GM19455 (cell line): ENCODE measurements around the gene GAST.

ENCODE experiments used
- ATAC-seq: cut with Tn5 transposase; IDR thresholded peaks from one replicate; pipeline ENCODE4 v1.9.1; 2021; ENCODE audit not compliant: unreplicated experiment

GAST gene

DNA sequence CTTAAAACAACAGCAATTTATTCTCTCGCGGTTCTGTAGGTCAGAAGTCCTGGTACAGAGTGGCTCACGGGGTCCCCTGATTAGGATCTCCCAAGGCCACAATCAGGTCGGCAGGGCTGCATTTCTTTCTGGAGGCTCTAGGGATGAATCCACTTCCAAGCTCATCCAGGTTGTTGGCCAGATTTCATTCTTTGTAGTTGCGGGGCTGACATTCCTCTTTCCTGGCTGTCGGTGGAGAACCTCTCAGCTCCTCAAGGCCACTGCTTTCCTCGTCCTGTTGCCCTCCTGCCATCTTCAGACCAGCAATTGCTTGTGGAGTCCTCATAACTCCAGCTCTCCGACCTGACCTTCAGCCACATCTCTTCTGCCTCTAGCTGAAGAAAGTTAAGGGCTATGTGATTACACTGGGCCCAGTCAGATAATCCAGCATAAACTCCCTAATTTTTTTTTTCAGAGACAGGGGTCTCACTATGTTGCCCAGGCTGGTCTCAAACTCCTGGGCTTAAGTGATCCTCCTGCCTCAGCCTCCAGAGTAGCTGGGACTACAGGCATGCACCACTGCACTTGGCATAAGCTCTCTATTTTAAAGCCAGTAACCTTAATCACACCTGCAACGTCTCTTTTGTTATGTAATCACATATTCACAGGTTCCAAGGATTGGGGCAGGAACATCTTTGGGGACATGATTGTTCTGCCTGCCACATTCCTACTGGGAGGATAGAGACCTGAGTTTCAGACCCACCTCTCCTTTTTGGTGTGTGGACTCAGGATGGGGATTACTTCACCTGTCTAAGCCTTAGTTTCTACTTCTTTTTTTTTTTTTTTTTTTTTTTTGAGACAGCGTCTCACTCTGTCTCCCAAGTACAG lies 4.1 kb upstream of the GAST start:
- ATAC-seq: no peak

DNA sequence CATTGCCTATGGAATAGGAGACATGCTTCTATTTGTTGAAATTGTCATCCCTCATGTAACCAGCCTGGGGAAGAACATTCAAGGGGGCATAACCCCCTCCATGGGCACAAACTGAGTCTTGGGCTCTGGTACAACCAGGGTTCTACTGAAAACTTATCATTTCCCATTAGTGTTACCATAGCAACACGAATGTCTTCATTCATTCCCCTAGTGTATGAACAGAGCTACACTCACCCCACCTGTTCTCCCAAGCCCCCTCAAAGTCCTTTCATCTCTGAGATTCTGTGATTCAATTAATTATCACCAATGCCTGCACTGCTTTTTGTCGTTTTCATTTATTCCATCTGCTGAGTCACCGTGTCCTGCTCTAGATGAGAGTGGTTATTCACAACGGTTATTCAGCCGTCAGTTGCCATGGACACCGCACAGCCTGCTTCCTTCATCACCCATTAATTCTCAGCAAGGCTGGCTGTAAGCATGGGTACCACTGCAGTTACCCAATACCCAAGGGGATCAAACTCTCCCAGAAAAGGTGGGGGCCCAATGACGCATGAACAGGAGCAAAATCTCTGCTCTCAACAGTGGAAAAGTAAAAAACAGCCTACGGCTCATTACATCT lies 1.6 kb upstream of the GAST start:
- no peak for ATAC-seq

DNA sequence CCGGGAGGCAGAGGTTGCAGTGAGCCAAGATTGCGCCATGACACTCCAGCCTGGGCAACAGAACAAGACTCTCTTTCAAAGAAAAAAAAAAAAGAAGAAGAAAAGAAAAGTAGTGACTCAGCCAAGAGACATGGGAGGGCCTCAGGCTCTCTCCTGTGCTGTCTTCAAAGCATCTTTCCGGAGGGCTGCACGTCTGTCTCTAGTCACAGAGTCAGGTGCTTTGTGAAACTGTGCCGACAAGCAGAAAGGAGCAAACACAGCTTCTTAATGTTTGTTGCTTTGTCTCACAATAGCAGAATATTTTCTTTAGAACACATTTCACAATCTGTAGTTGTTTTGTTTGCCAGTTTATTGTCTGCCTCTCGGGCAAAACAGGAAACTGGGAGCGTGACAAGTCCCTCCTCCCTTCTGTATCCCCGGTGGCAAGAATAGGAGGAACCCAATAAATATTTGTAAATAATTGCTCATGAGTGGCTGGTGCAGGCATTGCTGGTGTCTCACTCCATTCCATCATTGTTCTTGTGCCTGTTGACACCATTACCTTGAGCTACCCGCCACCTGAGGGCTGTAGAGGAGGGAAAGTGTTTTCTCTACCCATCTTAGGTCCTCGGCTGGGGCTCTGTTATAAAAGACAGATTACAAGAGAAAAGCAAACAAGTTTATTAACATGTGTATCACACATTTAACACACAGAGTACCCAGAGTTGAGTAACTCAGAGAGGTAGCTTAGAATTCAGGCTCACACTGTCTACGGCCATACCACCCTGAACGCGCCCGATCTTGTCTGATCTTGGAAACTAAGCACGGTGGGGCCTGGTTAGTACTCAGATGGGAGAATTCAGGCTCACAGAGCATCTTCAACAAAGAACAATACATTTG lies 5.5 kb downstream of the GAST start:
- no peak for ATAC-seq

DNA sequence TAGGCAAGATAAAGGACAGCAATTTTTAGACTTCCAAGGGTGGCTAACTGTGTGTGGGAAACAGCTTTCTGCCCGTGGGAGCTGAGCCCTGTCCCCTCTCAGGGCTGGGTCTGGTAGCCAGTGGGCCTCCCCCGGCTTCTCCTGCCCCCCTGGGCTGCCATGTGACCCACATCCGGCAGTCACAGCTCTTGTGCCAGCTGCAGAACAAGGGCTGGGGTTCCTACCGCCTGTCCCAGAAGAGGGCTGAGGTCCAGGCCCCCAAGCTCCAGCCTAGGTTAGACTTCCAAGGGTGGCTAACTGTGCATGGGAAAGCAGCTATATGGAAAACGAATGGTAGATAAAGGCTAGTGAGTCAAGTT lies 6.1 kb downstream of the GAST start:
- ATAC-seq: no peak

DNA sequence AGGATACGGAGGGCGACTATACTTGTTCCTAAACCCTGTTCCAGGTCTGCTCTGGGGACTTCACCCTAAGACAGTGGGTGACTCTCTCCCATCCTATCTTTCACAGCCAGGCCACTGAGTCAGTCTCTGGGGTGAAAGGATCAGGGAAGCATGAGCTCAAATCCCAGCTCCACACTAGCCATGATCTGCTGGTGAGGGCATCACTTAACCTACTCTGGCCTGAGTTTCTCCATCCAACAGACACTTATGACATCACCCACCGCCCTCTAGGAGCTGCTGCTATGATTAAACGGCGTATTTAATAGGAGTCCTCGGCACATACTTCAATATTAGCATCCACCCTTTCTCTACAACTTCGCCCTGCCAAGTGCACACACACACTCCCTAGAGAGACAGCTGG lies 10.1 kb downstream of the GAST start:
- ATAC-seq: no peak

DNA sequence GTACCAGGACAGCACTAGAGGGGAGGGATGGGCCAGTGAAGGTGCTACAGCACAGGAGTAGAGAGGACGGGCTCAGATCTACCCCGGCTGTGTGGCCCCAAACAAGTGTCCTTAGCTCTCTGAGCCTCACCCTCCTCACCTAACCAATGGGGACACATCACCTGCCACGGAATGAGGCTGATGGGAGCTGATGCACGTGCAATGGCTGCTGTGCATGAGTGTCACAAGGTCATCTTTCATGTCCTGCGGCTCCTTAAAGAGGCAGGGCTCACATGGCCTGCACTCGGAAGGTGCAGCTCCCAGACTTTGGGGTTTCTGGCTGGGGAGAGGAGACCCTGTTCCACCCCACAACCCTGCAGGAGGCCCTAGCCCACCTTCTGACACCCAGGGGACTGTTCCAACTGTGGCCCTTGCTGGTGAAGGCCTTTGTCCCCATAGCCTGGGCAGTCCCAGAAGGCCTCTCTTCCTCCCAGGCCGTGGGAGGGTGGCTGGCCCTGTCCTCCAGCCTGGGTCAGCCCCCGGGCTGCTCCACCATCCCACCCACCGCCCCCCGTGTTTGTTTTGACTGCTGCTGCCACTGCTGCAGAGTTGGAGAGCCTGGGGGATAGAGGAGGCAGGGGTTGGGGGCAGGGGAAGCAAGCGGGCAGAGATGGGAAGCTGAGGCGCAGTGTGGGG lies 11.8 kb downstream of the GAST start:
- ATAC-seq: no peak

- no peak for ATAC-seq
Measured at GRCh38 chr17:41724476-41725050, 12.4 kb downstream of the GAST start.

DNA sequence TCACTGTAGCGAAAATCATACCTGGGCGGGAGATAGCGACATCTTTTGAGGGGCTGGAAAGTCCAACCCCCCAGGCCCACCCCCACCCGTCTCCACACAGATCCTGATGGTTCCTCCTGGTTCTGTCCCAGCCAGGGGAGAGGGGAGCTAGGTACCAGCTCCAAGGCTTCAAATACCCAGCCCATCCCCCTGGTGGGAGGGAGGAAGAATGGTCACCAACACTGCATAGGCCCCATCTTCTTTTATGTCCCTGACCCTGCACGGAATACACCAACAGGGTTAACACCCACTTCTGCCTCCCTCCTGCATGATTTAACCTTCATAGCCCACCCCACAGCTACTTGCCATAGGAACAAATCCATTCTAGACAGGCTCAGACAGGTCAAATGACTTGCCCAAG lies 13.0 kb downstream of the GAST start:
- no peak for ATAC-seq

DNA sequence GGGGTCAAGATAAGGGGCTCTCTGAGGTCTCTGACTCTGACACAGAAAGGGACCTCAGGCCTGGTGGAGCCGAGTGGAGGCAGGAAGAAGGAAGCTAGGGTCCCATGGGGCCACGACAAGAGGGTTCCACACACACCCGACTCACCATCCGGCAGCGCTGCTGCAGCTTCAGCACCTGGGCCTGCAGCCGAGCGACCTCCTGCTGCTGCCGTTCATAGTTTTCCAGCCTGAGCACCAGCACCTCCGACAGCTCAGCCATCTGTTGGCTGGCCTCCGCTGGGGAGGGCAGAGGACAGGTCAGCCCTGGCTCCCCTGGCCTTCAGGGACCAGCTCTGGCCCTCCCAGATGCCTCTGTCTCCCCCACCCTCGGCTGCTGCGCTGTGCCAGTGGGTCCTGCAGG lies 15.9 kb downstream of the GAST start:
- no peak for ATAC-seq

- ATAC-seq: no peak
Measured at GRCh38 chr17:41730479-41730878, 18.3 kb downstream of the GAST start.

DNA sequence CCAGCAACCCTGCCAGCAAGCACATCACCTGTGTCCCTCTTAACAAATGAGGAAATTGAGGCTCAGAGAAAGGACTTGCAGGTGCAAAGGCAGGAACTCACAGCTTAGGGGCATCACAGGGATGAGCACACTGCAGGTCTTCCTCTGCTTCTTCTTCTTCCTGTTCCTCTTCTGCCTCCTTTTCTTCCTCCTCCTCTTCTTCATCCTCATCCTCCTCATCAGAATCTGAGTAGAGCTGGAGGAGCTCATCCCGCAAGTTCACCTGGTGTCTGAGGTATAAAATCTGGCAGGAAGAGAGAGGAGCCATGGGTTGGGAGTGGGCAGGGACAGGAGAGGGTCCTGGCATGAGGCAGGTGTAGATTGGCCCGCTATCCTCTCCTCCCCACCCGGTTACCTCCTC lies 19.7 kb downstream of the GAST start:
- ATAC-seq: no peak

- no peak for ATAC-seq
Measured at GRCh38 chr17:41733348-41734138, 21.4 kb downstream of the GAST start.

DNA sequence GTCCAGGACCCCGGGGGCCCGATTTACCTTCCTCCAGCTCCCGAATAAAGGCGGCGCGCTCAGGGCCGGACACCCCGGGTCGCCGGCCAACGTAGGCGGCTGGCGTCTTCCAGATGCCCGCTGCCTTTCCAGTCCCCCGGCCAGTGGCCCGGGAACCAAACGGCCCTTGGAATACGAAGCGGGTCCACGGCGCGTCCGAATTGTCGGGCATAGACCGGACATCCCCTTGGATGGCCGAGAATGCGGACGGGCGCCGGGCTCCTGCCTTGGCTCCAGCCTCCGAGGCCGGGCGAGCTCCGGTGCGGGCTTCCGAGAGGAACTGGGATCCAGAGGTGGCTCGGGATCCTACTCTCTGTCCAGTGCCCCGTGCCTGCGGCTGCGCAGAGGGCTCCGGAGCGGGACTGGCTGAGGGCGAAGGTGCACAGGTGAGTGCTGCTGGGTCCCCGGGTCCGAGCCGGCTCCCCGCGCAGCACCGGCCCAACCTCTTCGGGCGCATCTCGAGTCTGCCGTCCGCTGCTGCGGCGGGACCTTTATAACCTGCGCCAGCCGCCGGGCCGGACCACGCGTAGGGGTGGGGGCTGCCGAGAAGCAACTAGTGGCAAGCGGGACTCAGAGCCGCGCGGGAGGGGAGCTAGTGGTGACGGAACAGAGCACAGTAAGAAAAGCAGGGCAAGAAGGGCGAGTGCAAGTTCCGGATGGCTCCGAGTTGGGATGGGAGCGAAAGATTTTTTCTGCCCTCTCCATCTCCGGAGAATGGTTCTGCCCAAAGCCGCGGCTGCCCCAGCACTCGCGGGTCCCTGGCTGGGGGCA lies 22.2 kb downstream of the GAST start, which contains the start of gene HAP1:
Gene HAP1, minus strand, starts transcription at position 505 of the 810 bp plus-strand sequence. Its CDS starts 9 bp downstream, at position 496.
- ATAC-seq: no peak

DNA sequence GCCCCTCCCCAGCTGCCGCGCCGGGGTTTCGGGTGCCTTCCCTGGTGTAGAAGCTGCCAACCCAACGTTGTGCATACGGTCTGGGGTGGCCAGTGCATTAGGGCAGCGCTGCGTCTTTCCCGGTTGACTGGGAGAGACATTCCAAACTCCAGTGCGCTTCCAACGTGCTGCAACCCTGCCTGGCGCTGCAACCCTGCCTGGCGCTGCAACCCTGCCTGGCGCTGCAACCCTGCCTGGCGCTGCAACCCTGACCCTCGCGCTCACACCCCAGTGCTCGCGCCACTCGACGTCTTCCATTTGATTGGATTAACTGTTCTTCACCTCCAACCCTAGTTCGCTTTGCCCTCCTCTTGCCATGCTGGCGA lies 22.8 kb downstream of the GAST start:
- no peak for ATAC-seq

- ATAC-seq: no peak
Measured at GRCh38 chr17:41735744-41736143, 23.6 kb downstream of the GAST start.

- ATAC-seq: no peak
Measured at GRCh38 chr17:41736983-41737679, 25.0 kb downstream of the GAST start.

DNA sequence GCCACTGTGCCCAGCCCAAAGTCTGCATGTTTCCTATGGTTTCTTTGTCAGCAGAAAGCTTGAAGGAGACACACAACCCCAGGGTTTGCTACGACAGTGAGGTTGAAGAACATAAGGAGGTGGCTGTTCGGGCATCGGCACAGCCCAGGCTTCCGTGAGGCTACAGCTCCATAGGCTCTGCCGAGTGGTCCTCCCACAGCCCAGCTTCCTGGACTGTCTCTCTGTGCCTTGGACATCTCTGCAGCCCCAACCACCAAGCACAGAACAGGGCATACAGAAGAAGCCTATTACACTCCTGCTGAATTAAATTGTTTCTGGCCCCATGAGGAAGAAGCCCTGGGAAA lies 25.5 kb downstream of the GAST start:
- ATAC-seq: no peak

DNA sequence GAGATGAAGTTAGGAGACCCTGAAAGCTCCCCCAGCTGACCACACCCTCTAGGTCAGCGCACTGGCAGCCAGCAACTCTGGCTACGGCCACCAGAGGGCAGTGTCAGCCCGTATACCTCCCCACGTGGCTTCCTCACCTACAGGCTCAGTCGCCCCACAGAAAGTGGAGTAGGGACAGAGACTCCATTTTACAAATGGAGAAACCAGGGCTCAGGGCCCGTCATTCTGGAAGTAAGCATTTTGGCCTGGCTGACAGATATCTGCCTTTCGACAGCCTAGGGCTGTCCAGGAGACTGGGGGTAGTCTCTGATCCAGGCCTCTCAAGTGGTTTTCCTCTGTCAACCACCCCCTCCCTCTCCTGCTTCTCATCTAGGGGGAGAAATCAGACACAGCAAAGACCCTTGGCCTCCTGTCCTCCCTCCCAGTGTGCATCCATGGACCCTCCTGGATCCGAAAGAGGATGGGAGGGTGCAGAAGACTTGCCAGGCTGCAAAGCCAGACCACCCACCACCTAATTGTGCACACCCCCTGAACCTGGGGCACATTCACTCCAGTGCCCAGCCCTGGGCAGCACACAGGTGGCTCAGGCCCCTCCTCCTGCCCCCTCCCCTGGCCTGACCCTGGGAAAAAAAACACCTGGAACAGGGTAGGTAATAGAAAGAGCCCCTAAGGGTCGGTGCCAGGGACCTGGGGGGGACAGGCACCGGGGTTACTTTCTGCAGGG lies 26.1 kb downstream of the GAST start:
- ATAC-seq: no peak
